B cell (primary cell): ENCODE measurements around the gene PELI2. TPM values are rescaled to one million over a fixed set of nuclear protein-coding genes. Genes with fewer than 3 reads are reported as not detected.

Source experiments
- ATAC-seq: fragments of 200-7000 bp; cut with Tn5 transposase; one replicate; pipeline ENCODE4 v1.10.0; 2021; ENCODE audit warnings: low read depth, mild to moderate bottlenecking, moderate number of reproducible peaks, moderate library complexity
- CTCF ChIA-PET: fragments of 350-600 bp; sonication (Branson Sonifier 250); formaldehyde crosslinking; loops from one replicate; lab custom pipeline; 2021; ENCODE audit warnings: antibody characterized with exemption, inconsistent platforms; lab: Charles Lee
- POLR2A ChIA-PET: fragments of 350-600 bp; sonication (Branson Sonifier 250); formaldehyde crosslinking; loops from one replicate; lab custom pipeline; 2021; ENCODE audit warnings: antibody characterized with exemption; lab: Charles Lee
- DNase-seq: peaks from one replicate; pipeline ENCODE4 v3.0.0; 2013
- H2AFZ ChIP-seq: 2 replicates; pipeline ENCODE4 v1.6.1; 2012; ENCODE audit warnings: mild to moderate bottlenecking, low read depth, low read length; ENCODE audit not compliant: insufficient read depth, poor library complexity, severe bottlenecking
- H3K27ac ChIP-seq, 2 donors: 1 replicate in 1 of 2; 2 replicates in 1 of 2; pipeline ENCODE4 v1.5.1; 2012 to 2013; ENCODE audit warnings: low read length in 2 of 2, mild to moderate bottlenecking in 2 of 2, moderate library complexity in 1 of 2
- H3K27me3 ChIP-seq, 4 experiments: fragments of 200-600 bp in 1 of 4; sonication (generic) in 1 of 4; replicated peaks in 1 of 4; 1 replicate in 2 of 4; 2 replicates in 2 of 4; pipeline versions ENCODE4 v1.6.1 to v1.7.0; 2013 to 2016; ENCODE audit warnings: low read length in 3 of 4, mild to moderate bottlenecking in 2 of 4, mixed read lengths in 1 of 4, moderate library complexity in 1 of 4; ENCODE audit not compliant: insufficient read depth in 4 of 4, control insufficient read depth in 3 of 4; ENCODE audit errors: control extremely low read depth in 1 of 4
- H3K36me3 ChIP-seq, 2 experiments: replicated peaks in 1 of 2; 1 replicate in 1 of 2; 2 replicates in 1 of 2; pipeline versions ENCODE4 v1.6.1 to v1.7.1; 2013; ENCODE audit warnings: low read length in 1 of 2; ENCODE audit not compliant: insufficient read depth in 2 of 2, control insufficient read depth in 1 of 2; ENCODE audit errors: control extremely low read depth in 1 of 2, extremely low read depth in 1 of 2
- H3K4me1 ChIP-seq, 2 donors: fragments of 200-600 bp in 1 of 2; sonication (generic) in 1 of 2; 1 replicate in 1 of 2; 2 replicates in 1 of 2; pipeline versions ENCODE4 v1.5.1 to v1.6.1; 2013 to 2017; ENCODE audit warnings: low read length in 2 of 2; ENCODE audit not compliant: control insufficient read depth in 2 of 2, insufficient read depth in 2 of 2
- H3K4me2 ChIP-seq: replicated peaks from 2 replicates; pipeline ENCODE3; 2012; ENCODE audit warnings: mild to moderate bottlenecking, low read depth, low read length; ENCODE audit not compliant: poor library complexity, severe bottlenecking
- H3K4me3 ChIP-seq, 5 experiments: fragments of 200-600 bp in 1 of 5; sonication (generic) in 1 of 5; 1 replicate in 3 of 5; 2 replicates in 2 of 5; pipeline versions ENCODE4 v1.5.1 to v1.7.0; 2011 to 2016; ENCODE audit warnings: low read length in 4 of 5, mild to moderate bottlenecking in 4 of 5, low read depth in 2 of 5, control low read depth in 1 of 5, moderate library complexity in 1 of 5; ENCODE audit not compliant: insufficient read depth in 1 of 5; ENCODE audit errors: control extremely low read depth in 1 of 5, extremely low read depth in 1 of 5
- H3K79me2 ChIP-seq: fragments of 200-600 bp; sonication (generic); one replicate; pipeline ENCODE4 v1.6.0; 2016; ENCODE audit warnings: low read length; ENCODE audit not compliant: control insufficient read depth, insufficient read depth
- H3K9ac ChIP-seq: fragments of 200-600 bp; sonication (generic); 2 replicates; pipeline ENCODE4 v1.6.1; 2017; ENCODE audit warnings: mild to moderate bottlenecking, low read length, moderate library complexity
- H3K9me3 ChIP-seq, 3 donors: one replicate each; pipeline versions ENCODE4 v1.6.1 to v1.7.1; 2013; ENCODE audit warnings: low read length in 2 of 3; ENCODE audit not compliant: control insufficient read depth in 2 of 3, insufficient read depth in 1 of 3; ENCODE audit errors: control extremely low read depth in 1 of 3
- H4K20me1 ChIP-seq: 2 replicates; pipeline ENCODE4 v1.6.0; 2012; ENCODE audit warnings: mild to moderate bottlenecking, low read length; ENCODE audit not compliant: insufficient read depth, control insufficient read depth, poor library complexity, severe bottlenecking
- H3K27ac Mint-ChIP-seq: one replicate; pipeline ENCODE4 v1.8.0; 2021; ENCODE audit warnings: mixed read lengths
- H3K27me3 Mint-ChIP-seq: one replicate; pipeline ENCODE4 v1.8.0; 2021; ENCODE audit warnings: mixed read lengths
- H3K4me1 Mint-ChIP-seq: one replicate; pipeline ENCODE4 v1.8.0; 2021; ENCODE audit warnings: mixed read lengths
- H3K4me3 Mint-ChIP-seq: one replicate; pipeline ENCODE4 v1.8.0; 2021; ENCODE audit warnings: mixed read lengths
- H3K9me3 Mint-ChIP-seq: one replicate; pipeline ENCODE4 v1.8.0; 2022; ENCODE audit warnings: mixed read lengths; ENCODE audit not compliant: insufficient read depth
- EZH2 ChIP-seq: IDR thresholded peaks from 2 replicates; pipeline ENCODE4 v1.6.1; 2012; ENCODE audit warnings: borderline replicate concordance, low read depth, mild to moderate bottlenecking, moderate library complexity, low read length; ENCODE audit not compliant: insufficient read depth, poor library complexity, severe bottlenecking
- WGBS: methylation state at CpG from one replicate; pipeline ENCODE4 v1.1.5; 2013; ENCODE audit warnings: missing lambda C conversion rate; ENCODE audit not compliant: insufficient coverage; 5-methylcytosine and 5-hydroxymethylcytosine counted together
- intact Hi-C: fragments of 100-400 bp; cut with micrococcal nuclease; formaldehyde crosslinking; loops from one replicate; pipeline ENCODE4 v1.10.0; 2022
- polyA plus RNA-seq: library from polyadenylated mRNA; depleted of rRNA; stranded (reverse); fragments of >200 nt; gene quantifications from 2 replicates; pipeline ENCODE4 v1.2.3, GENCODE V29; 2012
- total RNA-seq, 2 donors: library from RNA; stranded (reverse); fragments of 120-200 nt in 1 of 2; gene quantifications; 1 replicate in 1 of 2; 2 replicates in 1 of 2; pipeline versions ENCODE4 v1.2.3 to v1.2.4, GENCODE V29; 2013 to 2022
- TF ChIP-seq, protein P1 (sequence below): fragments of 200-600 bp; IDR thresholded peaks from one replicate; pipeline ENCODE4 v1.8.0; 2022; ENCODE audit warnings: antibody characterized with exemption, mild to moderate bottlenecking

PELI2 gene
- total and polyA plus RNA-seq, 2 donors (not counting 1 experiment from before 2014, with no cell fraction given) = 5.7 to 13.4 TPM

DNA sequence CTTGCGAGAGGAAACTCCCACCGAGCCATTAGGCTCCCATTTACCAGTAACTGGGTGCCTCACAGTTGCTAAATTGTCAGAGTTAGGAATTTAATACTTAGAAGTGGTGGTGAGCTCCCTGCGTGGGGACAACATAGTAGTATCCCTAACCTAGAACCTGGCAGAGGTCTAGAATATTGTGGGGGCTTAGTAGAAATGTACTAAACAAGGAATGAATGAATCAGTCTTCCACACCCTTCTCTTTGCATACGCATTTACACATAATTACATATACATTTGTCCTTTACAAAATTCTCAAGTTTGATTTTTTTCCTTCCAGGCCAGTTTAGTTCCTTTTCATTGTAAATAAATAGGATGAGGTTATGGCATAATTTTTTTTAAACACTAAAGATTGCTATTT, 24.1 kb downstream of the PELI2 start:
- H3K4me2 ChIP-seq = no peak overlapping the region
- no peak for ATAC-seq
- no peak for TF ChIP-seq EZH2
- TF ChIP-seq, protein P1, sequence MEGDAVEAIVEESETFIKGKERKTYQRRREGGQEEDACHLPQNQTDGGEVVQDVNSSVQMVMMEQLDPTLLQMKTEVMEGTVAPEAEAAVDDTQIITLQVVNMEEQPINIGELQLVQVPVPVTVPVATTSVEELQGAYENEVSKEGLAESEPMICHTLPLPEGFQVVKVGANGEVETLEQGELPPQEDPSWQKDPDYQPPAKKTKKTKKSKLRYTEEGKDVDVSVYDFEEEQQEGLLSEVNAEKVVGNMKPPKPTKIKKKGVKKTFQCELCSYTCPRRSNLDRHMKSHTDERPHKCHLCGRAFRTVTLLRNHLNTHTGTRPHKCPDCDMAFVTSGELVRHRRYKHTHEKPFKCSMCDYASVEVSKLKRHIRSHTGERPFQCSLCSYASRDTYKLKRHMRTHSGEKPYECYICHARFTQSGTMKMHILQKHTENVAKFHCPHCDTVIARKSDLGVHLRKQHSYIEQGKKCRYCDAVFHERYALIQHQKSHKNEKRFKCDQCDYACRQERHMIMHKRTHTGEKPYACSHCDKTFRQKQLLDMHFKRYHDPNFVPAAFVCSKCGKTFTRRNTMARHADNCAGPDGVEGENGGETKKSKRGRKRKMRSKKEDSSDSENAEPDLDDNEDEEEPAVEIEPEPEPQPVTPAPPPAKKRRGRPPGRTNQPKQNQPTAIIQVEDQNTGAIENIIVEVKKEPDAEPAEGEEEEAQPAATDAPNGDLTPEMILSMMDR = no peak
- H3K79me2 ChIP-seq = peaks cover 64% of the 10 kb centered on the region
- H3K9me3 ChIP-seq = no peaks in the 10 kb centered on the region
- no peak overlapping the region for H3K4me3 ChIP-seq
- H3K4me1 Mint-ChIP-seq = peaks cover 23% of the 10 kb centered on the region
- peaks cover 25% of the 10 kb centered on the region for H4K20me1 ChIP-seq
- no peaks in the 10 kb centered on the region for H3K27me3 ChIP-seq
- no peaks in the 10 kb centered on the region for H3K9me3 Mint-ChIP-seq
- DNase-seq = no peak
- H3K27ac Mint-ChIP-seq = no peak overlapping the region
- H3K4me1 ChIP-seq = peaks cover 2 to 5% of the 10 kb centered on the region in 2 donors
- ChIA-PET POLR2A (no interaction called here), CTCF (no interaction called here)
- H3K36me3 ChIP-seq = no peaks in the 10 kb centered on the region
- no peak overlapping the region for H3K4me3 Mint-ChIP-seq
- no CpG with 5 or more reads among the region's 4 CpGs for WGBS
- H2AFZ ChIP-seq = no peak overlapping the region
- H3K27me3 Mint-ChIP-seq = peaks cover 5% of the 10 kb centered on the region
- intact Hi-C loops = no loop called here
- H3K9ac ChIP-seq = no peak overlapping the region
- H3K27ac ChIP-seq = no peak overlapping the region

GRCh38 chr14:56143025-56143424, 24.8 kb downstream of the PELI2 start:
- H3K27me3 Mint-ChIP-seq = no peaks in the 10 kb centered on the region
- POLR2A ChIA-PET = no interaction called here
- no CpG with 5 or more reads among the region's 1 CpG for WGBS

More at GRCh38 chr14:56143025-56143424, 24.8 kb downstream of the PELI2 start:
- CTCF ChIA-PET = no interaction called here
- no peak for ATAC-seq
- no peaks in the 10 kb centered on the region for H3K27me3 ChIP-seq
- H4K20me1 ChIP-seq = peaks cover 22% of the 10 kb centered on the region
- no peak overlapping the region for H3K9ac ChIP-seq
- DNase-seq = no peak
- intact Hi-C loops = no loop called here
- H3K4me3 ChIP-seq = no peak overlapping the region
- Mint-ChIP-seq H3K4me1 (peaks cover 24% of the 10 kb centered on the region), H3K27ac (no peak overlapping the region), H3K4me3 (no peak overlapping the region), H3K9me3 (no peaks in the 10 kb centered on the region)
- H2AFZ ChIP-seq = no peak overlapping the region
- H3K4me2 ChIP-seq = no peak overlapping the region
- H3K79me2 ChIP-seq = peaks cover 56% of the 10 kb centered on the region
- no peaks in the 10 kb centered on the region for H3K9me3 ChIP-seq
- no peak for TF ChIP-seq EZH2
- TF ChIP-seq, protein P1 = no peak
- H3K4me1 ChIP-seq = peaks cover 9 to 12% of the 10 kb centered on the region in 2 donors
- no peaks in the 10 kb centered on the region for H3K36me3 ChIP-seq
- H3K27ac ChIP-seq = no peak overlapping the region
